Heart left ventricle (tissue), 16 donors: Measurements from ENCODE around the gene MYO5A. TPM values are rescaled to one million over a fixed set of nuclear protein-coding genes. Genes with fewer than 3 reads are reported as not detected.

Experiments
- ATAC-seq, 4 donors: fragments of 200-7000 bp; cut with Tn5 transposase; one replicate each; pipeline ENCODE4 v1.9.1; 2020 to 2022; ENCODE audit warnings: moderate library complexity in 4 of 4, mild to moderate bottlenecking in 3 of 4, moderate number of reproducible peaks in 1 of 4
- DNase-seq, 5 donors: peaks; one replicate each; pipeline ENCODE4 v3.0.0-alpha.2; 2020
- H3K27ac ChIP-seq, 12 donors: fragments of 200-600 bp; sonication (generic) in 4 of 12; one replicate each; pipeline versions ENCODE4 v1.5.0 to v1.8.0; 2016 to 2022; ENCODE audit warnings: mild to moderate bottlenecking in 2 of 12
- H3K27me3 ChIP-seq, 9 donors: fragments of 200-600 bp; sonication (generic) in 2 of 9; one replicate each; pipeline versions ENCODE4 v1.5.1 to v1.8.0; 2016 to 2022; ENCODE audit warnings: mild to moderate bottlenecking in 3 of 9
- H3K36me3 ChIP-seq, 9 donors: fragments of 200-600 bp; sonication (generic) in 2 of 9; one replicate each; pipeline versions ENCODE4 v1.5.0 to v1.8.0; 2018 to 2022; ENCODE audit warnings: mild to moderate bottlenecking in 2 of 9
- H3K4me1 ChIP-seq, 12 donors: fragments of 200-600 bp; sonication (generic) in 4 of 12; one replicate each; pipeline versions ENCODE4 v1.5.0 to v1.8.0; 2016 to 2022; ENCODE audit warnings: mild to moderate bottlenecking in 3 of 12
- H3K4me3 ChIP-seq, 12 donors: fragments of 200-600 bp; sonication (generic) in 4 of 12; one replicate each; pipeline versions ENCODE4 v1.5.0 to v1.8.0; 2017 to 2022; ENCODE audit warnings: mild to moderate bottlenecking in 9 of 12, moderate library complexity in 4 of 12
- H3K9me3 ChIP-seq, 12 donors: fragments of 200-600 bp; sonication (generic) in 4 of 12; one replicate each; pipeline versions ENCODE4 v1.5.0 to v1.8.0; 2016 to 2022; ENCODE audit warnings: mild to moderate bottlenecking in 1 of 12
- CTCF ChIP-seq, 12 donors: fragments of 200-600 bp; sonication (generic) in 4 of 12; IDR thresholded peaks; one replicate each; pipeline versions ENCODE4 v1.5.0 to v1.8.0; 2018 to 2022; ENCODE audit warnings: antibody characterized with exemption in 12 of 12, mild to moderate bottlenecking in 5 of 12
- POLR2A ChIP-seq, 2 donors: fragments of 450-650 bp; IDR thresholded peaks; one replicate each; pipeline ENCODE4 v1.6.1; 2017; ENCODE audit warnings: antibody characterized with exemption in 2 of 2, mild to moderate bottlenecking in 2 of 2, moderate library complexity in 2 of 2
- WGBS, 4 donors: extraction: QIAGEN DNeasy Blood & Tissue Kit in 2 of 4; methylation state at CpG; one replicate each; pipeline versions ENCODE4 v1.1.5 to v1.1.7; 2013 to 2018; 5-methylcytosine and 5-hydroxymethylcytosine counted together
- intact Hi-C, 10 donors: fragments of 100-400 bp; cut with DNase I; formaldehyde crosslinking; loops; one replicate each; pipeline versions ENCODE4 v1.11.1 to v1.14.2; 2022
- polyA plus RNA-seq, 2 donors: library from polyadenylated mRNA; stranded (reverse); fragments of 200-250 nt; gene quantifications; one replicate each; pipeline ENCODE4 v1.2.3, GENCODE V29; 2013
- total RNA-seq, 9 donors: library from RNA; depleted of rRNA in 2 of 9; stranded (reverse); fragments of >200 nt in 2 of 9; fragmentation: NEBNext Ultra II Directional in 3 of 9; extraction: Animal tissue kit (Norgen Biotek cat#: 25700) in 3 of 9; gene quantifications; one replicate each; pipeline versions ENCODE4 v1.1.0 to v1.2.4, GENCODE V29; 2016 to 2023
- donor health status: ischemic (EF 13 %, LVEDD 7.1; RV severe dilation, severe dysfunction).
- donor health status: healthy with polysubstance abuse.
- donor health status: DM: no; HTN: yes; CAD: no.
- donor health status: DM: no; HTN: no; CAD: no.
- donor health status: ischemic (EF 25% LVEDD 6.9; RV normal size, moderate dysfunction).
- donor health status: ischemic (EF 25% LVEDD 5.7; RV mildly dilated, moderate dysfunction).
- donor health status: healthy.
- donor health status: DM: yes; HTN: yes; CAD: no.
- donor health status: ischemic (EF 35%, LVEDD 5.7; RV mildly dilated, moderate dysfunction).
- donor health status: nonischemic (EF 11% LVEDD 7.7; RV severe dilation, severe dysfunction).
- donor health status: DM: yes; HTN: yes; CAD: no.
- donor health status: PGD.
- donor health status: ischemic (EF 29% LVEDD 5.4; RV normal size, mild dysfunction).
- donor health status: nonischemic (EF 23%, LVEDD 6.1; RV moderate dilation, normal function).

MYO5A gene
- total and polyA plus RNA-seq, 11 donors, result 3.2 to 29.6 (median 6.9) TPM

GRCh38 chr15:52563501-52564060 is 34.9 kb upstream of the MYO5A start:
- H3K9me3 ChIP-seq, result no peaks in the 10 kb centered on the region
- no peak for ATAC-seq
- no peak overlapping the region for H3K4me3 ChIP-seq
- DNase-seq, result no peak
- H3K36me3 ChIP-seq, result peaks cover 0 to 4% (median 0%) of the 10 kb centered on the region in 9 donors
- no peak for TF ChIP-seq POLR2A (IDR thresholded peaks at IDR 0.05)
- TF ChIP-seq CTCF (IDR thresholded peaks at IDR 0.05), result no peak
- no peaks in the 10 kb centered on the region for H3K27me3 ChIP-seq
- intact Hi-C loops, result loop anchor here in 5 of 10 donors (10.0 kb wide), 2 partner anchors 229 to 309 kb away; no protein-coding TSS in a partner anchor
- peaks cover 2 to 95% (median 71%) of the 10 kb centered on the region in 12 donors for H3K4me1 ChIP-seq
- 55 to 74% (median 65%) methylated on average over 4 of the region's 4 CpGs for WGBS, 4 donors
- no peak overlapping the region for H3K27ac ChIP-seq

GRCh38 chr15:52559575-52559974 is 30.9 kb upstream of the MYO5A start:
- H3K27ac ChIP-seq, result no peak overlapping the region
- 62 to 64% (median 63%) methylated on average over 2 of the region's 2 CpGs for WGBS, 4 donors
- H3K9me3 ChIP-seq, result no peaks in the 10 kb centered on the region
- TF ChIP-seq POLR2A (IDR thresholded peaks at IDR 0.05), result no peak
- TF ChIP-seq CTCF (IDR thresholded peaks at IDR 0.05), result no peak
- intact Hi-C loops, result no loop called here
- H3K4me3 ChIP-seq, result no peak overlapping the region
- peaks cover 0 to 26% (median 20%) of the 10 kb centered on the region in 9 donors for H3K36me3 ChIP-seq
- peaks cover 0 to 91% (median 61%) of the 10 kb centered on the region in 12 donors for H3K4me1 ChIP-seq
- ATAC-seq (peak in 3 of 4 donors; percentile 70 to 75 (median 71)), DNase-seq (no peak)
- no peaks in the 10 kb centered on the region for H3K27me3 ChIP-seq

GRCh38 chr15:52559022-52559421 is 30.3 kb upstream of the MYO5A start:
- intact Hi-C loops, result no loop called here
- TF ChIP-seq CTCF (IDR thresholded peaks at IDR 0.05) (no peak), POLR2A (IDR thresholded peaks at IDR 0.05) (no peak)
- no peak overlapping the region for H3K4me3 ChIP-seq
- H3K36me3 ChIP-seq, result peaks cover 0 to 32% (median 23%) of the 10 kb centered on the region in 9 donors
- DNase-seq (no peak), ATAC-seq (no peak)
- H3K27ac ChIP-seq, result peak overlapping the region in 1 of 12 donors; percentile 28
- H3K9me3 ChIP-seq, result no peaks in the 10 kb centered on the region
- peaks cover 0 to 91% (median 59%) of the 10 kb centered on the region in 12 donors for H3K4me1 ChIP-seq
- WGBS, 4 donors, result 56 to 73% (median 64%) methylated on average over 6 of the region's 6 CpGs
- H3K27me3 ChIP-seq, result no peaks in the 10 kb centered on the region

GRCh38 chr15:52558196-52558595 is 29.5 kb upstream of the MYO5A start:
- Histone ChIP-seq H3K36me3 (peaks cover 0 to 39% (median 23%) of the 10 kb centered on the region in 9 donors), H3K27me3 (no peaks in the 10 kb centered on the region), H3K4me3 (no peak overlapping the region), H3K4me1 (peaks cover 0 to 83% (median 56%) of the 10 kb centered on the region in 12 donors), H3K9me3 (no peaks in the 10 kb centered on the region), H3K27ac (peak overlapping the region in 1 of 12 donors; percentile 28)
- no peak for DNase-seq
- no peak for ATAC-seq
- intact Hi-C loops, result no loop called here
- TF ChIP-seq CTCF (IDR thresholded peaks at IDR 0.05) (no peak), POLR2A (IDR thresholded peaks at IDR 0.05) (no peak)
- WGBS, 4 donors, result 87 to 93% (median 92%) methylated on average over 5 of the region's 5 CpGs
